ENCODE measurements around the gene KRT6C.

Gene KRT6C

GRCh38 chr12:52434081-52434733 lies 39.4 kb downstream of the KRT6C start, which contains the start of gene KRT75:
KRT75 (minus strand) TSS chr12:52434371; CDS start chr12:52434304, 67 bp downstream.
- no peak for FAIRE-seq

GRCh38 chr12:52433501-52434080 lies 40.0 kb downstream of the KRT6C start:
- FAIRE-seq: no peak

- FAIRE-seq: no peak
Observed at GRCh38 chr12:52432559-52433207, 40.9 kb downstream of the KRT6C start.

- no peak for FAIRE-seq
Observed at GRCh38 chr12:52428121-52428520, 45.5 kb downstream of the KRT6C start.

- no peak for FAIRE-seq
Observed at GRCh38 chr12:52427083-52427482, 46.5 kb downstream of the KRT6C start.

GRCh38 chr12:52426034-52426433 lies 47.6 kb downstream of the KRT6C start:
- no peak for FAIRE-seq

GRCh38 chr12:52425466-52425865 lies 48.1 kb downstream of the KRT6C start:
- no peak for FAIRE-seq

GRCh38 chr12:52423661-52424500 lies 49.7 kb downstream of the KRT6C start:
- FAIRE-seq: no peak

GRCh38 chr12:52423035-52423434 lies 50.6 kb downstream of the KRT6C start:
- no peak for FAIRE-seq

GRCh38 chr12:52419656-52420055 lies 53.9 kb downstream of the KRT6C start:
- no peak for FAIRE-seq

GRCh38 chr12:52418576-52419110 lies 55.0 kb downstream of the KRT6C start:
- FAIRE-seq: no peak

All from colon (tissue), 2 donors.